SK-N-MC (cell line): ENCODE data around the gene S100A7.

Experiments
- EZH2 ChIP-seq: fragments of 200-600 bp; sonication (generic); IDR thresholded peaks from one replicate; pipeline ENCODE4 v1.6.1; 2017; ENCODE audit warnings: antibody characterized with exemption
- POLR2AphosphoS5 ChIP-seq: IDR thresholded peaks from 2 replicates; pipeline ENCODE4 v1.6.1; 2012; ENCODE audit warnings: mild to moderate bottlenecking, low read depth, low read length, borderline replicate concordance

GRCh38 chr1:153431427-153431826, 29.0 kb downstream of the S100A7 start:
- TF ChIP-seq EZH2: no peak
- TF ChIP-seq POLR2AphosphoS5: no peak
